Neural cell (in vitro differentiated cells): Measurements from ENCODE around the gene TMCO4. TPM values are rescaled to one million over a fixed set of nuclear protein-coding genes. Genes with fewer than 3 reads are reported as not detected.

Experiments
- H2AFZ ChIP-seq: fragments of 200-600, 300-800 bp; sonication (generic), shearing (Covaris generic); 2 replicates; pipeline ENCODE4 v1.6.0; 2014; ENCODE audit warnings: low read depth, mild to moderate bottlenecking, antibody characterized with exemption, low read length, moderate library complexity
- H3F3A ChIP-seq: fragments of 200-600 bp; shearing (Covaris generic); 2 replicates; pipeline ENCODE4 v1.6.1; 2016; ENCODE audit warnings: mild to moderate bottlenecking, moderate library complexity, mixed read lengths, antibody characterized with exemption, low read length; ENCODE audit not compliant: insufficient read depth, poor library complexity, severe bottlenecking
- H3K27ac ChIP-seq: fragments of 200-600, 300-800 bp; sonication (generic), shearing (Covaris generic); 2 replicates; pipeline ENCODE4 v1.5.1; 2014; ENCODE audit warnings: mild to moderate bottlenecking, low read length, moderate library complexity
- H3K27me3 ChIP-seq: fragments of 300-800, 200-600 bp; sonication (generic), shearing (Covaris generic); 2 replicates; pipeline ENCODE4 v1.6.0; 2014; ENCODE audit warnings: mild to moderate bottlenecking, low read depth, low read length, moderate library complexity; ENCODE audit not compliant: insufficient read depth
- H3K36me3 ChIP-seq: fragments of 300-800, 200-600 bp; sonication (generic), shearing (Covaris generic); 2 replicates; pipeline ENCODE4 v1.5.1; 2014; ENCODE audit warnings: mild to moderate bottlenecking, antibody characterized with exemption, low read length, moderate library complexity; ENCODE audit not compliant: insufficient read depth
- H3K4me2 ChIP-seq: fragments of 300-800, 200-600 bp; sonication (generic), shearing (Covaris generic); 2 replicates; pipeline ENCODE4 v1.6.0; 2014; ENCODE audit warnings: mild to moderate bottlenecking, low read length
- H3K4me3 ChIP-seq: fragments of 300-800, 200-600 bp; sonication (generic), shearing (Covaris generic); 2 replicates; pipeline ENCODE4 v1.5.1; 2014; ENCODE audit warnings: mild to moderate bottlenecking, low read length, moderate library complexity
- H3K79me2 ChIP-seq: fragments of 200-600 bp; shearing (Covaris generic); replicated peaks from 2 replicates; pipeline ENCODE4 v1.6.0; 2014; ENCODE audit warnings: mild to moderate bottlenecking, low read length, moderate library complexity; ENCODE audit not compliant: insufficient read depth
- H3K9ac ChIP-seq: fragments of 300-800, 200-600 bp; sonication (generic), shearing (Covaris generic); 2 replicates; pipeline ENCODE4 v1.6.1; 2016; ENCODE audit warnings: mild to moderate bottlenecking, low read length, mixed read lengths
- H3K9me2 ChIP-seq: fragments of 200-600 bp; shearing (Covaris generic); 2 replicates; pipeline ENCODE4 v1.6.1; 2016; ENCODE audit warnings: mild to moderate bottlenecking, low read length, mixed read lengths; ENCODE audit not compliant: insufficient read depth
- H3K9me3 ChIP-seq: fragments of 200-600, 300-800 bp; sonication (generic), shearing (Covaris generic); 2 replicates; pipeline ENCODE4 v1.6.1; 2016; ENCODE audit warnings: mild to moderate bottlenecking, mixed run types, low read length, moderate library complexity, mixed read lengths
- H4K20me1 ChIP-seq: fragments of 200-600 bp; shearing (Covaris generic); 2 replicates; pipeline ENCODE4 v1.6.1; 2016; ENCODE audit warnings: mild to moderate bottlenecking, mixed run types; ENCODE audit not compliant: insufficient read depth
- EP300 ChIP-seq: fragments of 450-650 bp; conservative IDR thresholded peaks from 2 replicates; pipeline ENCODE4 v1.6.1; 2014; ENCODE audit warnings: antibody characterized with exemption, mild to moderate bottlenecking, moderate library complexity; ENCODE audit not compliant: poor library complexity, severe bottlenecking
- EZH2 ChIP-seq: fragments of 200-600, 300-800 bp; shearing (Covaris generic), sonication (generic); IDR thresholded peaks from 2 replicates; pipeline ENCODE4 v1.6.1; 2014; ENCODE audit warnings: antibody characterized with exemption, low read length, borderline replicate concordance, mild to moderate bottlenecking; ENCODE audit not compliant: insufficient read depth, poor library complexity, severe bottlenecking
- MXI1 ChIP-seq: fragments of 450-650 bp; conservative IDR thresholded peaks from 2 replicates; pipeline ENCODE4 v1.6.1; 2014; ENCODE audit warnings: antibody characterized with exemption, mild to moderate bottlenecking; ENCODE audit not compliant: poor library complexity, severe bottlenecking
- POLR2AphosphoS5 ChIP-seq: IDR thresholded peaks from 2 replicates; pipeline ENCODE4 v1.6.1; 2012
- RAD21 ChIP-seq: fragments of 450-650 bp; conservative IDR thresholded peaks from 2 replicates; pipeline ENCODE4 v1.6.1; 2014; ENCODE audit warnings: antibody characterized with exemption, mild to moderate bottlenecking, moderate library complexity
- REST ChIP-seq: IDR thresholded peaks from 2 replicates; pipeline ENCODE4 v1.6.1; 2012; ENCODE audit warnings: borderline replicate concordance
- SMC3 ChIP-seq: fragments of 450-650 bp; conservative IDR thresholded peaks from 2 replicates; pipeline ENCODE4 v1.6.1; 2014; ENCODE audit warnings: antibody characterized with exemption, mild to moderate bottlenecking, moderate library complexity; ENCODE audit not compliant: poor library complexity
- TAF1 ChIP-seq: IDR thresholded peaks from 2 replicates; pipeline ENCODE4 v1.6.1; 2012; ENCODE audit warnings: low read depth
- polyA plus RNA-seq: library from polyadenylated mRNA; depleted of rRNA; stranded (reverse); fragments of >200 nt; gene quantifications from 2 replicates; pipeline ENCODE4 v1.2.3, GENCODE V29; 2014
- TF ChIP-seq, protein P1 (sequence below): fragments of 450-650 bp; IDR thresholded peaks from 2 replicates; pipeline ENCODE4 v1.5.1; 2014; ENCODE audit warnings: antibody characterized with exemption, mild to moderate bottlenecking, moderate library complexity; ENCODE audit not compliant: poor library complexity, severe bottlenecking

Gene TMCO4
- polyA plus RNA-seq, 1 donor from 2014 or later: not detected

DNA sequence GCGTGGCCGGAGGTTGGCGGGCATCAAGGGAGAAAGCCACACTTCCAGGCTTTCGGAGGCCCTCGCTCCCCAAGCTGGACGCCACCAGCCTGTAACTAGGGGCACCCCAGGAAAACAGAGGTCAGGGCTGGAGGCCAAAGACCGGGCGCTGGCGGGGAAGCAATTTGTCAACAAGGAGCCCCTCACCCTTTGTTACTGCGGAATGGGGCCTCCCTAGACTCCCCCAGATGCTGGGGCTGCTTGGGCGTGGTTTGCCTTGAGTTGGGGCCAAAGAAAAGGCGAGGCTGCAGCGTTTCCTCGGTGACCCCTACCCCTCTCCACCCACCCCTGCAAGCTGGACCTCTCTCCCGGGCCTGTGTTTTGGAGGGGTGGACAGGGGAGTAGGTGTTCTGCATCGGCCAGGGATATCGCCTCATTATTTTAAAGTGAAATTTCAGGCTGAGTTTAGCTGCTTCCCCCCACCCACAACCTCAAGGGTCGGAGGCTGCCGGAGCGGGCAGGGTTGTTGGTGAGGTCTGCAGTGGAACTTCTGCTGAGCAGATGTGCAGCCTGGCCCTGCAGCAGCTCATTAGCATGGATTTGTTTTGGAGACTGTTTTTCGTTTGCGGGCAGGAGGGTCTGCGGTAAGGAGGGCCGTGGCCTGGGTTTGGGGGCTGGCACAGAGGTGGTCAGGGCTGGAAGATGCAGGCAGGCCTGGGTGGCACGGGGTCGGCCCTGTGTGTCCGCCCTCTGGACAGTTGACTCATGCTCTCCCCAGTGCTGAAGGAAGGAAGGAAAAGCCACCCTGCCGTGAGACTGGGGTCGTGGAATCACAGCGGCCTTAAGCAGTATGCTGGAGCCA, 154.1 kb downstream of the TMCO4 start:
- H3K27me3 ChIP-seq: peaks cover 34% of the 10 kb centered on the region
- TF ChIP-seq, protein P1, sequence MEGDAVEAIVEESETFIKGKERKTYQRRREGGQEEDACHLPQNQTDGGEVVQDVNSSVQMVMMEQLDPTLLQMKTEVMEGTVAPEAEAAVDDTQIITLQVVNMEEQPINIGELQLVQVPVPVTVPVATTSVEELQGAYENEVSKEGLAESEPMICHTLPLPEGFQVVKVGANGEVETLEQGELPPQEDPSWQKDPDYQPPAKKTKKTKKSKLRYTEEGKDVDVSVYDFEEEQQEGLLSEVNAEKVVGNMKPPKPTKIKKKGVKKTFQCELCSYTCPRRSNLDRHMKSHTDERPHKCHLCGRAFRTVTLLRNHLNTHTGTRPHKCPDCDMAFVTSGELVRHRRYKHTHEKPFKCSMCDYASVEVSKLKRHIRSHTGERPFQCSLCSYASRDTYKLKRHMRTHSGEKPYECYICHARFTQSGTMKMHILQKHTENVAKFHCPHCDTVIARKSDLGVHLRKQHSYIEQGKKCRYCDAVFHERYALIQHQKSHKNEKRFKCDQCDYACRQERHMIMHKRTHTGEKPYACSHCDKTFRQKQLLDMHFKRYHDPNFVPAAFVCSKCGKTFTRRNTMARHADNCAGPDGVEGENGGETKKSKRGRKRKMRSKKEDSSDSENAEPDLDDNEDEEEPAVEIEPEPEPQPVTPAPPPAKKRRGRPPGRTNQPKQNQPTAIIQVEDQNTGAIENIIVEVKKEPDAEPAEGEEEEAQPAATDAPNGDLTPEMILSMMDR: no peak
- no peak for TF ChIP-seq REST
- TF ChIP-seq MXI1: no peak
- TF ChIP-seq EP300: no peak
- TF ChIP-seq POLR2AphosphoS5: no peak
- no peak for TF ChIP-seq SMC3
- no peak for TF ChIP-seq RAD21
- no peak for TF ChIP-seq TAF1
- TF ChIP-seq EZH2: no peak

DNA sequence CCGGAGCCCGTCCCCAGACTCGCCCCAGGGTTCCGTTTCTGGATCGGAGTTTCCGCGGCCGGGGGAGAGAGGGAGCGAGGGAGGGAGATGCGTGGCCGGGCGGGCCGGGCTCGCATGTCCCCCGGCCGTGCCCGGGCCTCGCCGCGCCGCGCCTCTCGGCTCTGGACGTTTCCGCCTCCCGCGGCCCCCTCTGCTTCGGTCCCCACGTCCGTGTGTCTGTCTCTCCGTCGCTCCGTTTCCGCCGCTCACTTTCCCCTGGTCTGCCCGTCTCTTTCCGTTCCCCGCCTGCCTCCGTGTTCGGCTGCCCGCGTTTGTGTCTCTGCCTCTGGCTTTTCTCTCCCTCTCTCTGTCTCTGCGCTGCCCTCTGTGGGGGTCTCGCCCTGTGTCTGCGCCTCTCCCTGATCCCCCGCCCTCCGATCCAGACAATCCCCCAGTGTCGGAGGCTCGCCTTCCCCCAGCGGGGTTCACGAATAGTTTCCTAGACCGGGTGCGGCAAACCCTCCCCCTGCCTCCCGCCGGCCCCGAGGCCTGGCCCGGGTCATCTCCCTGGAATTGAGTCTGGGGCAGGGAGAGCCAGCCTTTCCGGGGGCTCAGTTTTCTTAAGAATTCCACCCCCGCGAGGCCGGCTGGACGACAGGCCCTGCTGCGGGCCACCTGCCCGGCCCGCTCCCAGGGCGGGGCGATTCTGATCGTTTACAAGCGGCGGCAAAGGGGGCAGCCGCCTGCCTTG, 154.9 kb downstream of the TMCO4 start:
- H3K9ac ChIP-seq: peak overlapping the region; percentile 57
- H3K36me3 ChIP-seq: no peaks in the 10 kb centered on the region
- H3K4me2 ChIP-seq: no peak overlapping the region
- H3K27me3 ChIP-seq: peaks cover 34% of the 10 kb centered on the region
- no peaks in the 10 kb centered on the region for H3K9me2 ChIP-seq
- no peaks in the 10 kb centered on the region for H3K9me3 ChIP-seq
- H2AFZ ChIP-seq: no peak overlapping the region
- H3K4me3 ChIP-seq: peak overlapping the region; percentile 67
- H3F3A ChIP-seq: no peaks in the 10 kb centered on the region
- TF ChIP-seq REST: no peak
- TF ChIP-seq RAD21: no peak
- TF ChIP-seq EZH2: peak; percentile 58
- TF ChIP-seq POLR2AphosphoS5: peak; percentile 7
- TF ChIP-seq TAF1: peak; percentile 5
- no peak for TF ChIP-seq MXI1
- TF ChIP-seq, protein P1: no peak
- no peak for TF ChIP-seq EP300
- no peak for TF ChIP-seq SMC3
- no peaks in the 10 kb centered on the region for H3K79me2 ChIP-seq
- no peaks in the 10 kb centered on the region for H4K20me1 ChIP-seq
- H3K27ac ChIP-seq: no peak overlapping the region

More for the DNA sequence above, 154.1 kb downstream of the TMCO4 start:
- Histone ChIP-seq H3K79me2 (no peaks in the 10 kb centered on the region), H3K9ac (no peak overlapping the region), H3F3A (no peaks in the 10 kb centered on the region), H3K9me3 (no peaks in the 10 kb centered on the region), H3K4me2 (no peak overlapping the region), H3K4me3 (peak overlapping the region; percentile 67), H2AFZ (no peak overlapping the region), H3K36me3 (no peaks in the 10 kb centered on the region), H3K9me2 (no peaks in the 10 kb centered on the region), H4K20me1 (no peaks in the 10 kb centered on the region), H3K27ac (no peak overlapping the region)
